Right cardiac atrium (tissue), 5 donors: ENCODE results near the gene PKNOX2. TPM values are rescaled to one million over a fixed set of nuclear protein-coding genes. Genes with fewer than 3 reads are reported as not detected.

Source experiments
- ATAC-seq, 2 donors: fragments of 200-7000 bp; cut with Tn5 transposase; one replicate each; pipeline versions ENCODE4 v1.8.0 to v1.9.1; 2020; ENCODE audit warnings: moderate library complexity in 2 of 2, mild to moderate bottlenecking in 1 of 2
- DNase-seq, 3 donors: peaks; one replicate each; pipeline ENCODE4 v3.0.0-alpha.2; 2020
- H3K27ac ChIP-seq: one replicate; pipeline ENCODE4 v1.5.1; 2013; ENCODE audit warnings: mild to moderate bottlenecking, low read length, control low read depth, moderate library complexity
- H3K27me3 ChIP-seq: one replicate; pipeline ENCODE4 v1.6.1; 2013; ENCODE audit not compliant: control insufficient read depth, insufficient read depth
- H3K4me1 ChIP-seq: one replicate; pipeline ENCODE4 v1.6.1; 2013; ENCODE audit warnings: low read length; ENCODE audit not compliant: control insufficient read depth, insufficient read depth
- H3K4me3 ChIP-seq: one replicate; pipeline ENCODE4 v1.5.1; 2013; ENCODE audit warnings: low read length, control low read depth
- H3K9me3 ChIP-seq: one replicate; pipeline ENCODE4 v1.6.1; 2013; ENCODE audit warnings: low read length; ENCODE audit not compliant: control insufficient read depth
- WGBS: extraction: QIAGEN DNeasy Blood & Tissue Kit; methylation state at CpG from one replicate; pipeline ENCODE4 v1.1.7; 2013; 5-methylcytosine and 5-hydroxymethylcytosine counted together
- intact Hi-C, 4 donors: fragments of 100-400 bp; cut with DNase I; formaldehyde crosslinking; loops; one replicate each; pipeline versions ENCODE4 v1.11.0 to v1.14.0; 2022 to 2023
- polyA plus RNA-seq: library from polyadenylated mRNA; stranded (reverse); fragments of 200-250 nt; gene quantifications from one replicate; pipeline ENCODE4 v1.2.3, GENCODE V29; 2013
- total RNA-seq, 4 donors: library from RNA; stranded (reverse); fragmentation: NEBNext Ultra II Directional; extraction: Animal tissue kit (Norgen Biotek cat#: 25700); gene quantifications; one replicate each; pipeline ENCODE4 v1.2.1, GENCODE V29; 2021
- donor health status: healthy with polysubstance abuse.
- donor health status: DM: no; HTN: yes; CAD: no.
- donor health status: DM: no; HTN: no; CAD: no.
- donor health status: DM: no; HTN: yes; CAD: no; lungs with severe emphysema.
- donor health status: DM: yes; HTN: yes; CAD: no.

PKNOX2 gene
- total and polyA plus RNA-seq, 5 donors: 8.1 to 20.2 (median 17.6) TPM

GRCh38 chr11:125350206-125351032, 185.9 kb downstream of the PKNOX2 start:
- Histone ChIP-seq H3K27me3 (no peaks in the 10 kb centered on the region), H3K9me3 (no peaks in the 10 kb centered on the region), H3K4me1 (peaks cover 3% of the 10 kb centered on the region), H3K4me3 (no peak overlapping the region), H3K27ac (no peak overlapping the region)
- no peak for DNase-seq
- intact Hi-C loops: loop anchor here in 1 of 4 donors (10.0 kb wide), 1 partner anchor 54 kb away; no protein-coding TSS in a partner anchor
- 88% methylated on average over 21 of the region's 21 CpGs for WGBS
- no peak for ATAC-seq

- H3K4me1 ChIP-seq: peaks cover 2% of the 10 kb centered on the region
- DNase-seq (no peak), ATAC-seq (no peak)
- H3K9me3 ChIP-seq: no peaks in the 10 kb centered on the region
- no peak overlapping the region for H3K27ac ChIP-seq
- no peaks in the 10 kb centered on the region for H3K27me3 ChIP-seq
- intact Hi-C loops: loop anchor here in 1 of 4 donors (10.0 kb wide), 1 partner anchor 54 kb away; no protein-coding TSS in a partner anchor
- 78% methylated on average over 32 of the region's 32 CpGs for WGBS
- H3K4me3 ChIP-seq: no peak overlapping the region
These were observed 186.7 kb downstream of the PKNOX2 start for GRCh38 chr11:125351033-125351867.

- H3K4me1 ChIP-seq: peaks cover 2% of the 10 kb centered on the region
- intact Hi-C loops: loop anchor here in 1 of 4 donors (10.0 kb wide), 1 partner anchor 53 kb away; no protein-coding TSS in a partner anchor
- no peak overlapping the region for H3K4me3 ChIP-seq
- H3K9me3 ChIP-seq: no peaks in the 10 kb centered on the region
- H3K27ac ChIP-seq: no peak overlapping the region
- DNase-seq (no peak), ATAC-seq (no peak)
- no peaks in the 10 kb centered on the region for H3K27me3 ChIP-seq
- WGBS: 83% methylated on average over 6 of the region's 6 CpGs
These were observed 187.3 kb downstream of the PKNOX2 start for GRCh38 chr11:125351868-125352250.

GRCh38 chr11:125356797-125357196, 192.2 kb downstream of the PKNOX2 start:
- H3K27ac ChIP-seq: no peak overlapping the region
- no peaks in the 10 kb centered on the region for H3K4me1 ChIP-seq
- 70% methylated on average over 2 of the region's 2 CpGs for WGBS
- no peak overlapping the region for H3K4me3 ChIP-seq
- ATAC-seq (no peak), DNase-seq (no peak)
- H3K9me3 ChIP-seq: no peaks in the 10 kb centered on the region
- intact Hi-C loops: loop anchor here in 1 of 4 donors (10.0 kb wide), 1 partner anchor 48 kb away; no protein-coding TSS in a partner anchor
- no peaks in the 10 kb centered on the region for H3K27me3 ChIP-seq

- H3K27me3 ChIP-seq: no peaks in the 10 kb centered on the region
- WGBS: 90% methylated on average over 8 of the region's 8 CpGs
- H3K4me1 ChIP-seq: no peaks in the 10 kb centered on the region
- DNase-seq (no peak), ATAC-seq (no peak)
- no peak overlapping the region for H3K27ac ChIP-seq
- no peaks in the 10 kb centered on the region for H3K9me3 ChIP-seq
- no peak overlapping the region for H3K4me3 ChIP-seq
- intact Hi-C loops: loop anchor here in 1 of 4 donors (10.0 kb wide), 1 partner anchor 47 kb away; no protein-coding TSS in a partner anchor
These were observed 193.0 kb downstream of the PKNOX2 start for GRCh38 chr11:125357551-125357950.

GRCh38 chr11:125358254-125358840, 193.8 kb downstream of the PKNOX2 start:
- Histone ChIP-seq H3K9me3 (no peaks in the 10 kb centered on the region), H3K27ac (no peak overlapping the region), H3K27me3 (no peaks in the 10 kb centered on the region), H3K4me3 (no peak overlapping the region), H3K4me1 (no peaks in the 10 kb centered on the region)
- ATAC-seq (no peak), DNase-seq (no peak)
- WGBS: 62% methylated on average over 6 of the region's 6 CpGs
- intact Hi-C loops: loop anchor here in 1 of 4 donors (10.0 kb wide), 1 partner anchor 46 kb away; no protein-coding TSS in a partner anchor

GRCh38 chr11:125359130-125359529, 194.6 kb downstream of the PKNOX2 start:
- DNase-seq: no peak
- Histone ChIP-seq H3K27ac (no peak overlapping the region), H3K27me3 (no peaks in the 10 kb centered on the region), H3K4me1 (no peaks in the 10 kb centered on the region), H3K9me3 (no peaks in the 10 kb centered on the region), H3K4me3 (no peak overlapping the region)
- 96% methylated on average over 9 of the region's 9 CpGs for WGBS
- no peak for ATAC-seq
- intact Hi-C loops: loop anchor here in 1 of 4 donors (10.0 kb wide), 1 partner anchor 46 kb away; no protein-coding TSS in a partner anchor

- intact Hi-C loops: no loop called here
- no peaks in the 10 kb centered on the region for H3K9me3 ChIP-seq
- H3K4me3 ChIP-seq: no peak overlapping the region
- WGBS: 86% methylated on average over 7 of the region's 7 CpGs
- H3K27me3 ChIP-seq: no peaks in the 10 kb centered on the region
- ATAC-seq: no peak
- H3K4me1 ChIP-seq: no peaks in the 10 kb centered on the region
- no peak for DNase-seq
- no peak overlapping the region for H3K27ac ChIP-seq
These were observed 195.5 kb downstream of the PKNOX2 start for GRCh38 chr11:125360066-125360465.

GRCh38 chr11:125364121-125364826, 199.7 kb downstream of the PKNOX2 start:
- no peak for DNase-seq
- intact Hi-C loops: no loop called here
- 68% methylated on average over 11 of the region's 11 CpGs for WGBS

GRCh38 chr11:125365196-125365931, 200.8 kb downstream of the PKNOX2 start:
- Histone ChIP-seq H3K9me3 (no peaks in the 10 kb centered on the region), H3K4me1 (no peaks in the 10 kb centered on the region), H3K4me3 (no peak overlapping the region), H3K27me3 (no peaks in the 10 kb centered on the region), H3K27ac (no peak overlapping the region)
- ATAC-seq (no peak), DNase-seq (no peak)
- WGBS: 69% methylated on average over 7 of the region's 7 CpGs
- intact Hi-C loops: no loop called here

More at GRCh38 chr11:125364121-125364826, 199.7 kb downstream of the PKNOX2 start:
- Histone ChIP-seq H3K9me3 (no peaks in the 10 kb centered on the region), H3K27ac (no peak overlapping the region), H3K27me3 (no peaks in the 10 kb centered on the region), H3K4me3 (no peak overlapping the region), H3K4me1 (no peaks in the 10 kb centered on the region)
- ATAC-seq: no peak
